Uterus (tissue), 4 donors: ENCODE data around the gene ZDHHC14. TPM values are rescaled to one million over a fixed set of nuclear protein-coding genes. Genes with fewer than 3 reads are reported as not detected.

ENCODE experiments used
- DNase-seq, 2 donors: peaks; one replicate each; pipeline ENCODE4 v3.0.0-alpha.2; 2019 to 2020
- H3K27ac ChIP-seq, 2 donors: fragments of 200-600 bp; sonication (generic); 1 replicate in 1 of 2; 2 replicates in 1 of 2; pipeline ENCODE4 v1.5.1; 2016 to 2018
- H3K27me3 ChIP-seq, 2 donors: fragments of 200-600 bp; sonication (generic); one replicate each; pipeline ENCODE4 v1.5.1; 2018 to 2019; ENCODE audit warnings: control low read depth in 1 of 2
- H3K36me3 ChIP-seq, 2 donors: fragments of 200-600 bp; sonication (generic); one replicate each; pipeline ENCODE4 v1.5.1; 2019; ENCODE audit warnings: control low read depth in 1 of 2
- H3K4me1 ChIP-seq, 2 donors: fragments of 200-600 bp; sonication (generic); one replicate each; pipeline ENCODE4 v1.5.1; 2018 to 2019; ENCODE audit warnings: control low read depth in 1 of 2
- H3K4me3 ChIP-seq, 2 donors: fragments of 200-600 bp; sonication (generic); 1 replicate in 1 of 2; 2 replicates in 1 of 2; pipeline ENCODE4 v1.5.1; 2018 to 2019; ENCODE audit warnings: mild to moderate bottlenecking in 1 of 2
- H3K9me3 ChIP-seq, 2 donors: fragments of 200-600 bp; sonication (generic); one replicate each; pipeline ENCODE4 v1.5.1; 2019; ENCODE audit warnings: control low read depth in 1 of 2
- POLR2A ChIP-seq, 2 donors: fragments of 450-650 bp; IDR thresholded peaks; one replicate each; pipeline ENCODE4 v1.6.1; 2016; ENCODE audit warnings: antibody characterized with exemption in 2 of 2, mild to moderate bottlenecking in 1 of 2, moderate library complexity in 1 of 2
- intact Hi-C: fragments of 100-400 bp; cut with DNase I; formaldehyde crosslinking; loops from one replicate; pipeline ENCODE4 v1.15.1; 2023; ENCODE audit warnings: low total_unique reads
- total RNA-seq, 4 donors: library from RNA; depleted of rRNA in 3 of 4; stranded (reverse); fragments of >200 nt in 3 of 4; gene quantifications; one replicate each; pipeline versions ENCODE4 v1.1.0 to v1.2.4, GENCODE V29; 2014 to 2023
- TF ChIP-seq, protein P1 (sequence below), 4 experiments: fragments of 200-600 bp in 2 of 4; fragments of 450-650 bp in 2 of 4; sonication (generic) in 2 of 4; IDR thresholded peaks; one replicate each; pipeline ENCODE4 v1.5.1; 2016 to 2019; ENCODE audit warnings: antibody characterized with exemption in 4 of 4, mild to moderate bottlenecking in 2 of 4, moderate library complexity in 1 of 4
- donor health status: DM: yes; HTN: yes; CAD: no.

Gene ZDHHC14
- total RNA-seq, 4 donors from 2014 or later, result 5.6 to 28.3 (median 12.9) TPM

DNA sequence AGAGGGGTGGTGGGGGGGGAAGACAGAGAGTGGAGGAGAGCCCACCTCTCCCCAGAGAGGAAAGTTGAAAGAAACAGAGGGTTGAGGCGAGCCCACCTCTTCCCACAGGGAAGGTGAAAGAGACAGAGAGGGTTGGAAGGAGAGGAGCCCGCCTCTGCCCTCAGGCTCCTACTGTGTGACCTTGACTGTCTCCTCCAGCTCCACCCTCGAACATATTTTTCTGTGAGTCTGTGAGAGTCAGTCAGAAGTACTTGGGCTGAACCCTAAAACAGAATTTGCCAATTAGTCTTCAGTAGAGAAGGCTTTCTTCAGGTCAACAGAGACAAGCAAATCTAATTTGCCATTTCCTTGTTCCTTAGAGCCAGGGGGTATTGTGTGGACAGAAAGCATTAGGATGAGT, 288.3 kb downstream of the ZDHHC14 start:
- no peaks in the 10 kb centered on the region for H3K27me3 ChIP-seq
- peak overlapping the region in 1 of 2 donors; percentile 5 for H3K4me3 ChIP-seq
- TF ChIP-seq POLR2A (IDR thresholded peaks at IDR 0.05), result no peak
- TF ChIP-seq, protein P1, sequence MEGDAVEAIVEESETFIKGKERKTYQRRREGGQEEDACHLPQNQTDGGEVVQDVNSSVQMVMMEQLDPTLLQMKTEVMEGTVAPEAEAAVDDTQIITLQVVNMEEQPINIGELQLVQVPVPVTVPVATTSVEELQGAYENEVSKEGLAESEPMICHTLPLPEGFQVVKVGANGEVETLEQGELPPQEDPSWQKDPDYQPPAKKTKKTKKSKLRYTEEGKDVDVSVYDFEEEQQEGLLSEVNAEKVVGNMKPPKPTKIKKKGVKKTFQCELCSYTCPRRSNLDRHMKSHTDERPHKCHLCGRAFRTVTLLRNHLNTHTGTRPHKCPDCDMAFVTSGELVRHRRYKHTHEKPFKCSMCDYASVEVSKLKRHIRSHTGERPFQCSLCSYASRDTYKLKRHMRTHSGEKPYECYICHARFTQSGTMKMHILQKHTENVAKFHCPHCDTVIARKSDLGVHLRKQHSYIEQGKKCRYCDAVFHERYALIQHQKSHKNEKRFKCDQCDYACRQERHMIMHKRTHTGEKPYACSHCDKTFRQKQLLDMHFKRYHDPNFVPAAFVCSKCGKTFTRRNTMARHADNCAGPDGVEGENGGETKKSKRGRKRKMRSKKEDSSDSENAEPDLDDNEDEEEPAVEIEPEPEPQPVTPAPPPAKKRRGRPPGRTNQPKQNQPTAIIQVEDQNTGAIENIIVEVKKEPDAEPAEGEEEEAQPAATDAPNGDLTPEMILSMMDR (IDR thresholded peaks at IDR 0.05), result no peak
- H3K9me3 ChIP-seq, result no peaks in the 10 kb centered on the region
- peak overlapping the region; percentile 77 to 86 for H3K27ac ChIP-seq
- H3K4me1 ChIP-seq, result peaks cover 14 to 16% of the 10 kb centered on the region in 2 donors
- no peak for DNase-seq
- intact Hi-C loops, result loop anchor here (10.0 kb wide), 1 partner anchor 345 kb away; the partner anchor contains the start of gene TMEM242
- H3K36me3 ChIP-seq, result no peaks in the 10 kb centered on the region

DNA sequence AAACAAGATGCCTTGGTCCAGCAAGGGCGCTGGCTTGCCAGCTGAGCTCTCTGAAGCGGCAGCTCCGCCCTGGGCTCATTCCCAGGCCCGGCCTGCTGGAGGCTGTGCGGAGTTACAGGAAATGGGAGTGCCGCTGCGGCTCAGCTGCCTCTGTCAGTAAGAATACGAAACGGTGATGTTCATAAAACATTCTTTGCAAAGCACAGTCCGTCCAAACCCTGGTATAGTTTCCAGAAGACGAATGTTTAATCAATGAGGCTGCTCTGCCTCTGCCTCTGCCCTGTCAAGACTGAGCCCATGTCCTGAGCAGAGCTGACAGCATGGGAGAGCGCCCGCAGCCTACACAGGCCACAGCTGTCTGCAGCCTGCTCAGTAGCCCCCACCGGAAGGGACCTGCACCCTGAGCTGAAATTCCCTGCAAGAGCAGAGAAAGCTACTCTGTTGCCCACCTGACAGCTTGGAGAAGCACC, 288.8 kb downstream of the ZDHHC14 start:
- Histone ChIP-seq H3K4me3 (peak overlapping the region in 1 of 2 donors; percentile 5), H3K4me1 (peaks cover 14 to 16% of the 10 kb centered on the region in 2 donors), H3K27me3 (no peaks in the 10 kb centered on the region), H3K36me3 (no peaks in the 10 kb centered on the region), H3K9me3 (no peaks in the 10 kb centered on the region), H3K27ac (peak overlapping the region; percentile 77 to 86)
- peak; percentile 78 to 83 for DNase-seq
- intact Hi-C loops, result loop anchor here (10.0 kb wide), 1 partner anchor 345 kb away; the partner anchor contains the start of gene TMEM242
- TF ChIP-seq, protein P1 (IDR thresholded peaks at IDR 0.05), result peak; percentile 18 to 60 (median 40)
- no peak for TF ChIP-seq POLR2A (IDR thresholded peaks at IDR 0.05)

DNA sequence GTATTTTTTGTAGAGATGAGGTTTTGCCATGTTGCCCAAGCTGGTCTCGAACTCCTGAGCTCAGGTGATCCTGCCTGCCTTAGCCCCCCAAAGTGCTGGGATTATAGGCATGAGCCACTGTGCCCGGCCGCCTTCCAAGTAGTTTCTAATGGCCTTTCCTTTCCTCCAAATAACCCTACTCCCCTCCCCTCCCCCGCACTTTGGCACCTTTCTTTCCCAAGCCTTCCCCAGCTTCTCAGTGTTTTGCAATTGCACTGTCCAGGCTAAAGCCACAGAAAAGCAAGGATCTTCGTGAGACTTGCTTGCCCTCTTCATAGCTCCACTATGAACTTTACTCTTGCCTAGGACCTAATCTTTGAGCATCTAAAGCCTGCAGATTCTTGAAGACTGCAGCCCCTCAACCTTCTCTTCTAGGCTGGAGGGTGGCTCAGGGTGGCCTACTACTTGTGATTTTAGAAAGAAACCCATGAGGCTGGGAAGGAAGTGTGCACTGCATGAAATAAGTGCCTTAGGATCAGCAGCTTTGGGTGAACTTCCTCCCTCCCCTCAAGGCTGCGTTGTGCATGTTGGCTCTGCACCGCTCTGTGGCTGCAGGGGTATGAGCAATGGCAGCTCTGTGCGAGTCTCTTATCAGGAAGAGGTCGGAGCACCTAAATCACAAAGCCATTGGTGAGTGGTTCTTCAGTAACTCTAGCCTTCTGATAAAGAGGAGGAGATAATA, 289.6 kb downstream of the ZDHHC14 start:
- H3K27ac ChIP-seq, result peak overlapping the region; percentile 77 to 86
- no peaks in the 10 kb centered on the region for H3K27me3 ChIP-seq
- H3K36me3 ChIP-seq, result no peaks in the 10 kb centered on the region
- peak; percentile 66 for DNase-seq
- peaks cover 14 to 16% of the 10 kb centered on the region in 2 donors for H3K4me1 ChIP-seq
- no peak for TF ChIP-seq POLR2A (IDR thresholded peaks at IDR 0.05)
- TF ChIP-seq, protein P1 (IDR thresholded peaks at IDR 0.05), result no peak
- intact Hi-C loops, result no loop called here
- H3K4me3 ChIP-seq, result no peak overlapping the region
- no peaks in the 10 kb centered on the region for H3K9me3 ChIP-seq

DNA sequence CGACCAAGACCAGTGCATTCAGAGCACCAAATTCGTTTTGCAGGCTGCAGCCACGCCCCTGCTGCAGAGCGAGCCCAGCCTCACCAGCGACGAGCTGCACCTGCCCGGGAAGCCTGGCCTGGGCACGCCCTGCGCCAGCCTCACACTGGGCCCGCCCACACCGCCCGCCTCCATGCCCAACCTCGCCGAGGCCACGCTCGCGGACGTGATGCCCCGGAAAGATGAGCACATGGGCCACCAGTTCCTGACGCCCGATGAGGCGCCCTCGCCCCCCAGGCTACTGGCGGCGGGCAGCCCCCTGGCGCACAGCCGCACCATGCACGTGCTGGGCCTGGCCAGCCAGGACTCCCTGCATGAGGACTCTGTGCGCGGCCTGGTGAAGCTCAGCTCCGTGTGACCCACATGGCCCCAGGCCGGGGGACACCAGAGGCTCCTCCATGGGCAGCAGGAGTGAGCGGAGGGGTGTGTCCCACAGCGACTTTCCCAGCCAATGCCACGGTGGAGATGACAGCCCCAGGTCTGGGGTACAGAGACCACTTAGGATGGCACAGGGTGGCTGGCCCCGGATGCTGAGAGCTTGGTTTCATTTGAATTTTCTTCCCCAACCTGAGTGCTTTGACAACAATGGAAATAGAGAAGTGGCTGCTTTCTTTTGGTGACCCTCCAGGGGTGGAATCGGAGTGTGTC, 291.9 kb downstream of the ZDHHC14 start:
- no peak for DNase-seq
- Histone ChIP-seq H3K4me3 (no peak overlapping the region), H3K36me3 (no peaks in the 10 kb centered on the region), H3K27me3 (no peaks in the 10 kb centered on the region), H3K9me3 (no peaks in the 10 kb centered on the region), H3K4me1 (peaks cover 6 to 16% of the 10 kb centered on the region in 2 donors), H3K27ac (no peak overlapping the region)
- TF ChIP-seq, protein P1 (IDR thresholded peaks at IDR 0.05), result no peak
- no peak for TF ChIP-seq POLR2A (IDR thresholded peaks at IDR 0.05)
- intact Hi-C loops, result no loop called here

DNA sequence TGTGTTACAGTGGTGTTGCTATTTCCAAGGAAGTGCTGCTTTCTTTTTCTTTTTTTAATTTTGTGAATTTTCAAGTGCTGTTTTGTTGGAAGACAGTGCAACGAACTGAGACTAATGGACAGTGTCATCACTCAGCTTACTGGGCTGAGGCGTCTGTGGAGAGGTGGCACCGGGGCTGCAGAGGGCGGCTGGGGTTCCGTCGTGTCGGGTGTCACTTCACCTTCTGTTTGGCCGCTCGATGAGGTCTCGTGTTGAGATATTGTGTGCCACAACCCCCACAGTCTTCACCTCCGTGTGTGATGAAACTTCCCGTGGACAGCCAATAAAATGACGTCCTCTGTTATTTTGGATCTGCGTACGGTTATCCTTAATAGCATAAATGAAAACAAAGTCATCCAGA, 292.6 kb downstream of the ZDHHC14 start:
- TF ChIP-seq, protein P1 (IDR thresholded peaks at IDR 0.05), result no peak
- no peak for TF ChIP-seq POLR2A (IDR thresholded peaks at IDR 0.05)
- Histone ChIP-seq H3K36me3 (no peaks in the 10 kb centered on the region), H3K27me3 (no peaks in the 10 kb centered on the region), H3K9me3 (no peaks in the 10 kb centered on the region), H3K4me3 (no peak overlapping the region), H3K27ac (no peak overlapping the region), H3K4me1 (peaks cover 6 to 16% of the 10 kb centered on the region in 2 donors)
- intact Hi-C loops, result no loop called here
- no peak for DNase-seq
